ENCODE data around the gene CD274.
"Not testable (repeated sequence)": the region's sequence is repeated elsewhere in the genome, so short reads cannot be mapped to it uniquely, and the experiment has no call there.

DNA sequence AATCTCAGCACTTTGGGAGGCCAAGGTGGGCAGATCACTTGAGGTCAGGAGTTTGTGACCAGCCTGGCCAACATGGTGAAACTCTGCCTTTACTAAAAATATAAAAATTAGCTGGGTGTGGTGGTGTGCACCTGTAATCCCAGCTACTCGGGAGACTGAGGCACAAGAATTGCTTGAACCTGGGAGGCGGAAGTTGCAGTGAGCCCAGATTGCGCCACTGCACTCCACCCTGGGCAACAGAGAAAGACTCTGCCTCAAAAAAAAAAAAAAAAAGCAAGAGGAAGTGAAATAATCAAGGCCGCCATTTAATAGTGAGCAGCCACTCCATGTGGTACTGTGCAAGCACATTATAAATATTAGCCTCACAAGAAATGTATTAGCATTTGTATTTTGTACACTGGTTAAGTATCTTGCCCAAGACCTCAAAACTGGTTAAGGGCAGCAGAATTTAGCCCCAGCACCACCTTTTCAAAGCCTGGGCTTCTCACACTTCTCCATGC is 14.5 kb downstream of the CD274 start:
- TF ChIP-seq, protein P1, sequence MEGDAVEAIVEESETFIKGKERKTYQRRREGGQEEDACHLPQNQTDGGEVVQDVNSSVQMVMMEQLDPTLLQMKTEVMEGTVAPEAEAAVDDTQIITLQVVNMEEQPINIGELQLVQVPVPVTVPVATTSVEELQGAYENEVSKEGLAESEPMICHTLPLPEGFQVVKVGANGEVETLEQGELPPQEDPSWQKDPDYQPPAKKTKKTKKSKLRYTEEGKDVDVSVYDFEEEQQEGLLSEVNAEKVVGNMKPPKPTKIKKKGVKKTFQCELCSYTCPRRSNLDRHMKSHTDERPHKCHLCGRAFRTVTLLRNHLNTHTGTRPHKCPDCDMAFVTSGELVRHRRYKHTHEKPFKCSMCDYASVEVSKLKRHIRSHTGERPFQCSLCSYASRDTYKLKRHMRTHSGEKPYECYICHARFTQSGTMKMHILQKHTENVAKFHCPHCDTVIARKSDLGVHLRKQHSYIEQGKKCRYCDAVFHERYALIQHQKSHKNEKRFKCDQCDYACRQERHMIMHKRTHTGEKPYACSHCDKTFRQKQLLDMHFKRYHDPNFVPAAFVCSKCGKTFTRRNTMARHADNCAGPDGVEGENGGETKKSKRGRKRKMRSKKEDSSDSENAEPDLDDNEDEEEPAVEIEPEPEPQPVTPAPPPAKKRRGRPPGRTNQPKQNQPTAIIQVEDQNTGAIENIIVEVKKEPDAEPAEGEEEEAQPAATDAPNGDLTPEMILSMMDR (IDR thresholded peaks at IDR 0.05; ENCODE audit: low read length): not testable (repeated sequence)
- not testable (repeated sequence) for TF ChIP-seq EZH2 (optimal IDR thresholded peaks at IDR 0.05; ENCODE audit: low read depth, low read length); EZH2phosphoT487 (IDR thresholded peaks at IDR 0.05; ENCODE audit: low read length)

All from MM.1S (cell line).